ENCODE data around the gene RPGR. TPM values are rescaled to one million over a fixed set of nuclear protein-coding genes. Genes with fewer than 3 reads are reported as not detected.

RPGR gene
- total RNA-seq, 4 donors from 2014 or later = 9.6 to 17.0 (median 11.9) TPM

GRCh38 chrX:38220024-38220414 is 107.3 kb downstream of the RPGR start:
- Histone ChIP-seq H3K4me3 (peak overlapping the region; percentile 58 to 68 (median 58)), H3K27me3 (peaks cover 0 to 6% (median 0%) of the 10 kb centered on the region in 4 donors), H3K36me3 (no peaks in the 10 kb centered on the region), H3K9me3 (no peaks in the 10 kb centered on the region), H3K27ac (replicated peaks in 1 of 4) (peak overlapping the region in 3 of 4 donors; percentile 31 to 55 (median 51)), H3K4me1 (peaks cover 0 to 12% (median 9%) of the 10 kb centered on the region in 4 donors)
- TF ChIP-seq EP300 (IDR thresholded peaks at IDR 0.05) = no peak
- peak in 1 of 3 experiments; percentile 36 for TF ChIP-seq CTCF (IDR thresholded peaks at IDR 0.05)
- no peak for TF ChIP-seq POLR2A (IDR thresholded peaks at IDR 0.05; ENCODE audit: low read depth)
- no peak for TF ChIP-seq POLR2AphosphoS5 (IDR thresholded peaks at IDR 0.05)
- intact Hi-C loops (cut with DNase I) = no loop called here
- 64% methylated on average over 3 of the region's 14 CpGs for WGBS
- DNase-seq (ENCODE audit: extremely low spot score) = no peak

Small RNA genes lying within 50 kb of the gene (small RNA-seq; reads per million reads assigned to genes)
- gene RF00322 = 0 reads per million in 3 donors

Other genes with a start within 250 kb of the RPGR start
- 10 to 100 TPM; 40.7 to 95.3 (median 79.7) TPM for gene SRPX, start 106.6 kb downstream of the RPGR start, total RNA-seq
- gene OTC, start 25.1 kb upstream of the RPGR start, total RNA-seq = under 1 TPM in 3 of 4 donors, not detected in 1; 0.23 to 0.42 (median 0.33) TPM
- 10 to 100 TPM; 11.6 to 53.8 (median 45.2) TPM for gene TSPAN7, start 234.0 kb upstream of the RPGR start, total RNA-seq

Data from esophagus muscularis mucosa (tissue), 4 donors.